GM21528 (cell line): ENCODE results near the gene CDR2.
A peak's percentile ranks its signal among the peaks of the same experiment; 100 is the strongest.
"Not testable (repeated sequence)": the region's sequence is repeated elsewhere in the genome, so short reads cannot be mapped to it uniquely, and the experiment has no call there.

Source experiments
- ATAC-seq: cut with Tn5 transposase; IDR thresholded peaks from one replicate; pipeline ENCODE4 v1.9.1; 2021; ENCODE audit warnings: mild to moderate bottlenecking, moderate library complexity; ENCODE audit not compliant: unreplicated experiment, low FRiP score

Gene CDR2

GRCh38 chr16:22374311-22375116 is at the start of gene CDR2:
Gene CDR2, minus strand, starts transcription at chr16:22374619. Its CDS starts 310 bp downstream, at chr16:22374309.
- ATAC-seq: peak; percentile 95

GRCh38 chr16:22423716-22424115 is 49.3 kb upstream of the CDR2 start:
- ATAC-seq: no peak

GRCh38 chr16:22421136-22421535 is 46.7 kb upstream of the CDR2 start:
- no peak for ATAC-seq

GRCh38 chr16:22420606-22421135 is 46.3 kb upstream of the CDR2 start:
- no peak for ATAC-seq

GRCh38 chr16:22419908-22420307 is 45.5 kb upstream of the CDR2 start:
- no peak for ATAC-seq

- no peak for ATAC-seq
These were observed 44.4 kb upstream of the CDR2 start for GRCh38 chr16:22418826-22419225.

GRCh38 chr16:22417798-22418197 is 43.4 kb upstream of the CDR2 start:
- ATAC-seq: not testable (repeated sequence)

- ATAC-seq: no peak
These were observed 42.6 kb upstream of the CDR2 start for GRCh38 chr16:22417019-22417418.

- ATAC-seq: no peak
These were observed 39.4 kb upstream of the CDR2 start for GRCh38 chr16:22413819-22414218.

- no peak for ATAC-seq
These were observed 33.1 kb upstream of the CDR2 start for GRCh38 chr16:22407486-22407885.

GRCh38 chr16:22402191-22402590 is 27.8 kb upstream of the CDR2 start:
- ATAC-seq: no peak

- ATAC-seq: no peak
These were observed 26.5 kb upstream of the CDR2 start for GRCh38 chr16:22400900-22401299.

GRCh38 chr16:22397931-22398330 is 23.5 kb upstream of the CDR2 start:
- ATAC-seq: no peak

GRCh38 chr16:22397464-22397863 is 23.0 kb upstream of the CDR2 start:
- no peak for ATAC-seq

- no peak for ATAC-seq
These were observed 21.5 kb upstream of the CDR2 start for GRCh38 chr16:22395960-22396359.

- ATAC-seq: no peak
These were observed 19.7 kb upstream of the CDR2 start for GRCh38 chr16:22394121-22394520.

GRCh38 chr16:22388101-22388644 is 13.8 kb upstream of the CDR2 start:
- no peak for ATAC-seq

- ATAC-seq: no peak
These were observed 12.6 kb upstream of the CDR2 start for GRCh38 chr16:22386976-22387375.

GRCh38 chr16:22385196-22385595 is 10.8 kb upstream of the CDR2 start:
- no peak for ATAC-seq

GRCh38 chr16:22383827-22384226 is 9.4 kb upstream of the CDR2 start:
- no peak for ATAC-seq

GRCh38 chr16:22381392-22381791 is 7.0 kb upstream of the CDR2 start:
- no peak for ATAC-seq

- ATAC-seq: no peak
These were observed 6.1 kb upstream of the CDR2 start for GRCh38 chr16:22380529-22380928.
